HepG2 (cell line): Measurements from ENCODE around the gene CHST10. TPM values are rescaled to one million over a fixed set of nuclear protein-coding genes. Genes with fewer than 3 reads are reported as not detected.
A peak's percentile ranks its signal among the peaks of the same experiment; 100 is the strongest.

Experiments used
- ATAC-seq: fragments of 200-7000 bp; cut with Tn5 transposase; 3 replicates; pipeline ENCODE4 v1.9.1; 2020; ENCODE audit warnings: mild to moderate bottlenecking, moderate library complexity
- BruUV-seq: library from RNA; stranded (reverse); fragments of 400-500 nt; replicated peaks from 2 replicates; lab custom pipeline; 2021; lab: Mats Ljungman, UMichigan
- CTCF ChIA-PET: fragments of 300-600 bp; formaldehyde crosslinking; extraction: SDS; loops from one replicate; lab custom pipeline; 2021; ENCODE audit warnings: low total read pairs, inconsistent platforms, low intra/inter-chr PET ratio; lab: Yijun Ruan, JAX
- POLR2A ChIA-PET: fragments of 350-600 bp; sonication (Branson Sonifier 250); formaldehyde crosslinking; loops from one replicate; lab custom pipeline; 2020; ENCODE audit warnings: antibody characterized with exemption, inconsistent platforms; lab: Yijun Ruan, JAX
- DNase-seq: peaks from one replicate; pipeline ENCODE4 v3.0.0-alpha.2; 2015; ENCODE audit warnings: low spot score
- FAIRE-seq: peaks from 3 replicates; lab custom pipeline; 2011; peaks lifted over from hg19 to GRCh38; lab: Jason Lieb, UNC
- H2AFZ ChIP-seq: one replicate; pipeline ENCODE4 v1.6.1; 2011; ENCODE audit warnings: low read length, inconsistent platforms
- H3K27ac ChIP-seq: fragments of 300-600 bp; 3 replicates; pipeline ENCODE4 v1.8.0; 2011; ENCODE audit warnings: mixed run types, mild to moderate bottlenecking, mixed read lengths, low read length, inconsistent platforms; ENCODE audit not compliant: insufficient read depth; ENCODE audit errors: extremely low read length
- H3K27me3 ChIP-seq, 2 experiments: fragments of 200-600 bp in 1 of 2; 2 replicates in 1 of 2; 3 replicates in 1 of 2; pipeline versions ENCODE4 v1.6.0 to v1.8.0; 2011; ENCODE audit warnings: low read length in 2 of 2, mild to moderate bottlenecking in 2 of 2, moderate library complexity in 2 of 2, inconsistent platforms in 1 of 2; ENCODE audit not compliant: insufficient read depth in 2 of 2, control insufficient read depth in 1 of 2
- H3K36me3 ChIP-seq, 2 experiments: fragments of 200-600 bp in 1 of 2; replicated peaks in 1 of 2; 2 replicates in 1 of 2; 3 replicates in 1 of 2; pipeline versions ENCODE4 v1.5.1 to v1.8.0; 2011; ENCODE audit warnings: low read length in 2 of 2, inconsistent platforms in 1 of 2; ENCODE audit not compliant: insufficient read depth in 2 of 2, control insufficient read depth in 1 of 2
- H3K4me1 ChIP-seq: 2 replicates; pipeline ENCODE4 v1.5.1; 2012; ENCODE audit warnings: low read length, inconsistent platforms; ENCODE audit not compliant: insufficient read depth
- H3K4me2 ChIP-seq: 2 replicates; pipeline ENCODE4 v1.6.0; 2011; ENCODE audit warnings: low read depth, low read length, inconsistent platforms
- H3K4me3 ChIP-seq, 3 experiments: fragments of 200-600 bp in 1 of 3; sonication (generic), shearing (Covaris generic) in 1 of 3; replicated peaks in 1 of 3; 2 replicates each; pipeline ENCODE4 v1.5.1; 2011 to 2016; ENCODE audit warnings: low read length in 3 of 3, inconsistent platforms in 2 of 3, low read depth in 2 of 3, mild to moderate bottlenecking in 2 of 3, control low read depth in 1 of 3, mixed read lengths in 1 of 3; ENCODE audit not compliant: insufficient read depth in 1 of 3
- H3K79me2 ChIP-seq: one replicate; pipeline ENCODE4 v1.6.1; 2011; ENCODE audit warnings: low read length, inconsistent platforms; ENCODE audit not compliant: insufficient read depth
- H3K9ac ChIP-seq: 2 replicates; pipeline ENCODE4 v1.6.0; 2011; ENCODE audit warnings: mild to moderate bottlenecking, low read depth, low read length, inconsistent platforms; ENCODE audit not compliant: insufficient read depth
- H3K9me3 ChIP-seq: 2 replicates; pipeline ENCODE4 v1.5.1; 2012; ENCODE audit warnings: mild to moderate bottlenecking, low read length
- H4K20me1 ChIP-seq: 2 replicates; pipeline ENCODE4 v1.6.0; 2011; ENCODE audit warnings: inconsistent platforms, mild to moderate bottlenecking, low read length, moderate library complexity; ENCODE audit not compliant: insufficient read depth
- AGO2 ChIP-seq: fragments of 200-400 bp; formaldehyde crosslinking; optimal IDR thresholded peaks from 2 replicates; pipeline ENCODE3; 2017; ENCODE audit warnings: mild to moderate bottlenecking, low read depth, low read length, moderate library complexity
- WGBS: methylation state at CpG from one replicate; pipeline ENCODE4 v1.1.6; 2017; ENCODE audit warnings: low lambda C conversion rate; 5-methylcytosine and 5-hydroxymethylcytosine counted together
- in situ Hi-C: cut with HindIII; loops from 2 replicates; pipeline ENCODE4 v1.10.0; 2017; ENCODE audit warnings: low pct_unique_long_range_greater_than_20kb; ENCODE audit not compliant: extremely low pct_ligation_motif_present
- intact Hi-C: fragments of 100-400 bp; cut with micrococcal nuclease; formaldehyde crosslinking; loops from one replicate; pipeline ENCODE4 v1.10.0; 2022; ENCODE audit not compliant: unreplicated experiment
- polyA plus RNA-seq, 8 experiments: library from polyadenylated mRNA; depleted of rRNA in 3 of 8; stranded (reverse) in 7 of 8; unstranded in 1 of 8; fragments of >200 nt; fragmentation: Illumina TruSeq in 4 of 8; extraction: Trizol in 4 of 8; gene quantifications; 2 replicates each; pipeline versions ENCODE4 v1.2.1 to v1.2.3, GENCODE V29; 2011 to 2016; ENCODE audit warnings: low read depth in 4 of 8, missing spikeins in 1 of 8, mixed read lengths in 1 of 8; ENCODE audit not compliant: insufficient read depth in 1 of 8
- total RNA-seq, 5 experiments: library from RNA; depleted of rRNA; stranded (reverse); fragments of >200 nt; fragmentation: Illumina TruSeq; extraction: Trizol; gene quantifications; 2 replicates each; pipeline ENCODE4 v1.2.3, GENCODE V29; 2016; ENCODE audit warnings: low read depth in 1 of 5
- TF ChIP-seq, protein P1 (sequence below): sonication (generic); formaldehyde crosslinking; IDR thresholded peaks from 2 replicates; pipeline ENCODE4 v1.4.0; 2020; ENCODE audit warnings: mild to moderate bottlenecking, missing genetic modification reagents, borderline replicate concordance

The CHST10 gene
- total and polyA plus RNA-seq, 2 of the 13 experiments (the other 11 are each of a cell fraction or from before 2014, with no cell fraction given), result 10.5 to 14.2 TPM

DNA sequence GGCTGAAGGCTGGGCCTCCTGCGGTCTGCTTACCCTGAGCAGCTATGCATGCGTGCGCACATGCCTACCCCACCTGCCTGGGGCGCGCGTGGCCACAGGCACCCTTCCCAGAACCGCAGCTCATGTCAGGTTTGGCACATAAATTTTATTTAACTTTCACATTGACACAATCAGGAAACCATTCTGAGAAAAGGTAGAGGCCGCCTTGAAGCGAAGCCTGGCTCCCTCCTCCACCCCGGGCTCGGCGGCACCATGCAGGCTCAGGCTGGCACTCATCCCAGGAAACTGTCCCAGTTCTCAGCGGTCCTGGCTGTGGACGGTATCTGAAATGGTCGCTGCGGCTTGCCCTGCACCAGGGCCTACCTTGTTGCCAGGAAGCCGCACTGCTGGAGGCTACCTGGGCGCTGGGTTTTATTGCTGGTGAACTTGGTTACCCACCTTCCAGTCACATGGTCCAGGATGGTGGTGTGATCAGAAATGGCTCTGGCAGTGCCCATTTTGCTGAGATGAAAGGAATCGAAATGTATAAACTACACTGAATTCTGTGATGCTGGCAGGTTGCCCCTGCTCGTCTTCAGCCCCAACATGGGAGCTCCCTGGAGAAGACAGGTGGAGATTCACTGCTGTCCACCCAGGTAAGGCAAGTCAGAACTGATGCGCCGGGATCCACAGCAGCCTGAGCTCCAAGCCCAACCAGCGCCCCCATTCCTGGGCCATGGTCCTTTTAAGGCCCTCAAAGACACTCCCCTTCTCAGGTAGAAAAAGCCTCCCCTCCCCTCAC, 25.5 kb downstream of the CHST10 start:
- TF ChIP-seq AGO2, result peak; percentile 54
- TF ChIP-seq, protein P1, sequence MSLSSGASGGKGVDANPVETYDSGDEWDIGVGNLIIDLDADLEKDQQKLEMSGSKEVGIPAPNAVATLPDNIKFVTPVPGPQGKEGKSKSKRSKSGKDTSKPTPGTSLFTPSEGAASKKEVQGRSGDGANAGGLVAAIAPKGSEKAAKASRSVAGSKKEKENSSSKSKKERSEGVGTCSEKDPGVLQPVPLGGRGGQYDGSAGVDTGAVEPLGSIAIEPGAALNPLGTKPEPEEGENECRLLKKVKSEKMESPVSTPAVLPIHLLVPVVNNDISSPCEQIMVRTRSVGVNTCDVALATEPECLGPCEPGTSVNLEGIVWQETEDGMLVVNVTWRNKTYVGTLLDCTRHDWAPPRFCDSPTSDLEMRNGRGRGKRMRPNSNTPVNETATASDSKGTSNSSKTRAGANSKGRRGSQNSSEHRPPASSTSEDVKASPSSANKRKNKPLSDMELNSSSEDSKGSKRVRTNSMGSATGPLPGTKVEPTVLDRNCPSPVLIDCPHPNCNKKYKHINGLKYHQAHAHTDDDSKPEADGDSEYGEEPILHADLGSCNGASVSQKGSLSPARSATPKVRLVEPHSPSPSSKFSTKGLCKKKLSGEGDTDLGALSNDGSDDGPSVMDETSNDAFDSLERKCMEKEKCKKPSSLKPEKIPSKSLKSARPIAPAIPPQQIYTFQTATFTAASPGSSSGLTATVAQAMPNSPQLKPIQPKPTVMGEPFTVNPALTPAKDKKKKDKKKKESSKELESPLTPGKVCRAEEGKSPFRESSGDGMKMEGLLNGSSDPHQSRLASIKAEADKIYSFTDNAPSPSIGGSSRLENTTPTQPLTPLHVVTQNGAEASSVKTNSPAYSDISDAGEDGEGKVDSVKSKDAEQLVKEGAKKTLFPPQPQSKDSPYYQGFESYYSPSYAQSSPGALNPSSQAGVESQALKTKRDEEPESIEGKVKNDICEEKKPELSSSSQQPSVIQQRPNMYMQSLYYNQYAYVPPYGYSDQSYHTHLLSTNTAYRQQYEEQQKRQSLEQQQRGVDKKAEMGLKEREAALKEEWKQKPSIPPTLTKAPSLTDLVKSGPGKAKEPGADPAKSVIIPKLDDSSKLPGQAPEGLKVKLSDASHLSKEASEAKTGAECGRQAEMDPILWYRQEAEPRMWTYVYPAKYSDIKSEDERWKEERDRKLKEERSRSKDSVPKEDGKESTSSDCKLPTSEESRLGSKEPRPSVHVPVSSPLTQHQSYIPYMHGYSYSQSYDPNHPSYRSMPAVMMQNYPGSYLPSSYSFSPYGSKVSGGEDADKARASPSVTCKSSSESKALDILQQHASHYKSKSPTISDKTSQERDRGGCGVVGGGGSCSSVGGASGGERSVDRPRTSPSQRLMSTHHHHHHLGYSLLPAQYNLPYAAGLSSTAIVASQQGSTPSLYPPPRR (CRISPR knock-in tag), result no peak
- ATAC-seq (no peak), DNase-seq (no peak), FAIRE-seq (no peak)
- Histone ChIP-seq H3K36me3 (peaks cover 2 to 12% of the 10 kb centered on the region in 2 experiments; a peak in 3 of 5 replicates), H3K79me2 (no peaks in the 10 kb centered on the region), H3K27ac (no peak overlapping the region), H3K27me3 (no peaks in the 10 kb centered on the region), H3K9ac (no peak overlapping the region), H3K9me3 (no peaks in the 10 kb centered on the region), H3K4me2 (no peak overlapping the region), H3K4me3 (no peak overlapping the region), H3K4me1 (no peaks in the 10 kb centered on the region), H4K20me1 (no peaks in the 10 kb centered on the region; the same call in 1 of the 2 replicates), H2AFZ (no peak overlapping the region)
- intact Hi-C loops (no loop called here), in situ Hi-C loops (loop anchor here (25.0 kb wide), 1 partner anchor 830 kb away; no protein-coding TSS in a partner anchor)
- 87% methylated on average over 22 of the region's 23 CpGs for WGBS
- POLR2A ChIA-PET, result no interaction called here
- CTCF ChIA-PET, result no interaction called here
- no TSS peak for BruUV-seq
